ENCODE results near the gene KRTAP10-4. TPM values are rescaled to one million over a fixed set of nuclear protein-coding genes. Genes with fewer than 3 reads are reported as not detected.

KRTAP10-4 gene
- total RNA-seq (ENCODE audit: low replicate concordance): not detected in 2 replicates

GRCh38 chr21:44573630-44574456 is at the start of gene KRTAP10-4:
Gene KRTAP10-4, plus strand, starts transcription at chr21:44573729. Its CDS starts 30 bp downstream, at chr21:44573759.

DNA sequence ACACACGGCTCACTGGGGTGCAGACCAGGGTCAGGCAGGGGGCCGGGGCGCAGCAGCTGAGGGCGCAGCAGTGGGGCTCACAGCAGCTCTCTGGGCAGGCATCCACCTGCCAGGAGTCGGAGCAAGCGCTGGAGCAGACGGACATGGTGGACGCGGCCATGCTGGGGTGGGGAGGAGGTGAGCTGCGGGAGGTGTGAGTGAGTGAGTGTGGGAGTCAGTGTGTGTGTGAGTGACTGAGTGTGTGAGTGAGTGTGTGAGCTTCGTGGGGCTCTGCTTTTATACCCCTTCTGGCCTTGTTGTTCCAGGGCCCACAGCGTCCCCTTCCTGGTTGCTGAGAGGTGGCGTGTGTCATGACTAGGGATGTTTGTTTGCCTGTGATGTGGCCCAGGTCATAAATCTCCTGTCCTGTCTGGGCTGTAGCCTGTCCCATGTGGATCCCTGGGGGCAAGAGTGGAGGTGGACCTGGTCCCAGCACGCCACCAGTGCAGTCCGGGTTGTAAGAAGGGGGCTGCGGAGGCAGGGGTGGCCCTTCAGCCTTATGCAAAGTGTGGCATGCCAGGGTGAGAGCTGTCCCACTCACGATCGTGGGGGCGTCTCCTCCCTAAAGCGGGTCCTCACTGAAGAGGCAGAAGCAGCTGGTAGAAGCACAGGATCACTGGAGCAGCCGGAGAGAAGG is 33.4 kb upstream of the KRTAP10-4 start, which contains the start of gene KRTAP10-1:
KRTAP10-1 (minus strand) TSS at position 205 of the 676 bp plus-strand sequence; CDS start at position 160, 45 bp downstream.

GRCh38 chr21:44551340-44551961 is 22.1 kb upstream of the KRTAP10-4 start, which contains the start of gene KRTAP10-2:
Gene KRTAP10-2, minus strand, starts transcription at chr21:44551505. Its CDS starts 47 bp downstream, at chr21:44551458.

DNA sequence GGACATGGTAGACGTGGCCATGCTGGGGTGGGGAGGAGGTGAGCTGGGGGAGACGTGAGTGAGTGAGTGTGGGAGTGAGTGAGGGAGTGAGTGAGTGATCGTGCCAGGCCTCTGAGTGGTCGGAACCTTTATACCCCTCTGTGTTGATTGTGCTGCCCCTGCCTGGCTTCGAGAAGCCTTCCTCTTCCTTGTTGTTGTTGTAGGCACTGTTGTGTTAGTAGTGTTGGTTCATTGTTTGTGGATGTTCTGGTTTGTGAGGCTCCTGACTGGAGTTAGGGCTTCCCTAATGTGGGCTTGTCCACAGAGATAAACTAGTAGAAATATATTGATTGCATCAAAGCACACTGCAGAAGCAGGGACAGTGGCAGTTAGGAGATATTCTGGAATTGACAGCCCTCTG is 14.8 kb upstream of the KRTAP10-4 start, which contains the start of gene KRTAP10-3:
KRTAP10-3 (minus strand) TSS at position 101 of the 400 bp plus-strand sequence; CDS start at position 21, 80 bp downstream.

DNA sequence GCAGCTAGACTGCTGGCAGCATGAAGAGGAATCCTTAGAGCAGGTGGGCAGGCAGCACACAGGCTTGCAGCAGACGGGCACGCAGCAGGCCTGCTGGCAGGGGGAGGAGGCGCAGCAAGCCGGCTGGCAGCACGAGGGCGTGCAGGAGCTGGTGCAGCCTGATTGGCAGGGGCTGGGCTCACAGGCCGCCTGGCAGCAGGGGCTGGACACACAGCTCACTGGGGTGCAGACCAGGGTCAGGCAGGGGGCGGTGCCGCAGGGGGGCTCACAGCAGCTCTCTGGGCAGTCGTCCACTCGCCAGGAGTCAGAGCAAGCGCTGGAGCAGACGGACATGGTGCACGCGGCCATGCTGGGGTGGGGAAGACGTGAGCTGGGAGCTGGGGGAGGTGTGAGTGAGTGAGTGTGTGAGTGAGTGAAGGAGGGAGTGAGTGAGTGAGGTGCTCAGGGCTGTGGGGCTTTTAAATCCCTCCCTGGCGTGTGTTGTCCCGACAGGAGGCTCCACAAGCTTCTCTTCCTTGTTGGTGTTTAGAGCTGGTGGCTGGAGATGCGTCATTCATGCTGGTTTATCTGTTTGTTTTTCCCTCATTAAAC is 6.8 kb downstream of the KRTAP10-4 start, which contains the start of gene KRTAP10-5:
KRTAP10-5 (minus strand) TSS at position 374 of the 591 bp plus-strand sequence; CDS start at position 348, 26 bp downstream.

DNA sequence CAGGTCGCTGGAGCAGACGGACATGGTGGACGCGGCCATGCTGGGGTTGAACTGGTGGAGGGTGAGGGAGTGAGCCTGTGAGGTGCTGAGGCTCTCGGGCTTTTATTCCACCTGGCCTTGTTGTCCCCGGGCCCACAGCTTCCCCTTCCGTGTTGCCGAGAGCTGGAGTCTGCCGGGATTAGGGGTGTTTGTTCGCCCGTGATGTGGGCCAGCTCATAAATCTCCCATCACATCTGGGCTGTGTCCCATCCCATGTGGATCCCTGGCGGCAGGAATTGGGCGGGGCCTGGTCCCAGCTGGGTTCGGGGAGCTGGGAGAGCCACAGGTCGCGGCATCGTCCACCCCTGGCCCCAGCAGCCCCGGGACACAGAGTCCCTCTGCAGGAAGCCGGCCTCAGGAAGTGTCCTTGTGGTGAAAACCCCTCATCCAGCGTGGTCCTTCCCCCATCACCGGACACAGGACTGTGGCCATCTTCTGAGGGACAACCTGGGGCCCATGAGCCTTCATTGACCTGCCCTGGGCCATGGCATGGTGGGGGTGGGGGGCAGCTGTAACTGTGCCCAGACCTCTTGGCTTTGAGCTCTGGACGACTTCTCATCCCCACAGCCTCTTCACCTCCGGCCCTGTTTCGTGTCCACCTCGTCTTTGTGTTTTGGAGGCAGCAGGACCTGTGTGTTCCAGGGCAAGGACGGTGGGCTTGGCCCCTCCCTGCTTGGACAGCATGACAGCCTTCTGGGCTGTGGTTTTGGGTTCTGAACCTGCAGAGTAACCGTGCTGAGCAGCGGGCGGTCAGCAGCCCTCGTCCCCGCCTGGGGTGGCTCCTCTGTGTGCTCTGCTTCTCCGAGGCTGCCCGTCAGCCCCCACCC is 19.1 kb downstream of the KRTAP10-4 start, which contains the start of gene KRTAP10-6:
KRTAP10-6 (minus strand) TSS at position 60 of the 866 bp plus-strand sequence; CDS start at position 39, 21 bp downstream.

GRCh38 chr21:44600118-44600978 is 26.8 kb downstream of the KRTAP10-4 start, which contains the start of gene KRTAP10-7:
Gene KRTAP10-7, plus strand, starts transcription at chr21:44600597. Its CDS starts 25 bp downstream, at chr21:44600622.

DNA sequence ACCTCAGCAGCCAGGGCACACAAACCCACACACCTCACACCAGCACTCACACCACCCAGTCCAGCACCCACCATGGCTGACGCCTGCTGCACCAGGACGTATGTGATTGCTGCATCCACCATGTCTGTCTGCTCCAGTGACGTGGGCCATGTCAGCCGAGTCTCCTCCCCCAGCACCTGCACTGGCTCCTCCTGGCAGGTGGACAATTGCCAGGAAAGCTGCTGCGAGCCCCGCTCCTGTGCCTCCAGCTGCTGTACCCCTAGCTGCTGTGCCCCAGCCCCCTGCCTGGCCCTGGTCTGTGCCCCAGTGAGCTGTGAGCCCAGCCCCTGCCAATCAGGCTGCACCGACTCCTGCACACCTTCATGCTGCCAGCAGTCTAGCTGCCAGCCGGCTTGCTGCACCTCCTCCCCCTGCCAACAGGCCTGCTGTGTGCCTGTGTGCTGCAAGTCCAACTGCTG is 38.5 kb downstream of the KRTAP10-4 start, which contains the start of gene KRTAP10-8:
KRTAP10-8 (plus strand) TSS at position 51 of the 458 bp plus-strand sequence; CDS start at position 73, 22 bp downstream.

Other genes starting within 250 kb of the KRTAP10-4 start
- gene CFAP410, start 234.3 kb upstream of the KRTAP10-4 start, total RNA-seq (ENCODE audit: low replicate concordance): 10.1 and 14.4 TPM in 2 replicates
- under 0.01 TPM in 1 of 2 replicates, not detected in the other for gene TRPM2, start 220.1 kb upstream of the KRTAP10-4 start, total RNA-seq (ENCODE audit: low replicate concordance)
- 0.12 and 0.38 TPM in 2 replicates for gene LRRC3, start 118.2 kb upstream of the KRTAP10-4 start, total RNA-seq (ENCODE audit: low replicate concordance)
- gene KRTAP10-1, start 33.5 kb upstream of the KRTAP10-4 start, total RNA-seq (ENCODE audit: low replicate concordance): not detected in 2 replicates
- gene KRTAP10-2, start 22.2 kb upstream of the KRTAP10-4 start, total RNA-seq (ENCODE audit: low replicate concordance): not detected in 2 replicates
- not detected in 2 replicates for gene KRTAP10-3, start 14.9 kb upstream of the KRTAP10-4 start, total RNA-seq (ENCODE audit: low replicate concordance)
- gene KRTAP10-5, start 6.9 kb downstream of the KRTAP10-4 start, total RNA-seq (ENCODE audit: low replicate concordance): not detected in 2 replicates
- gene KRTAP10-6, start 18.8 kb downstream of the KRTAP10-4 start, total RNA-seq (ENCODE audit: low replicate concordance): not detected in 2 replicates
- not detected in 2 replicates for gene KRTAP10-7, start 26.9 kb downstream of the KRTAP10-4 start, total RNA-seq (ENCODE audit: low replicate concordance)
- gene KRTAP10-8, start 38.4 kb downstream of the KRTAP10-4 start, total RNA-seq (ENCODE audit: low replicate concordance): not detected in 2 replicates
- gene KRTAP10-9, start 53.4 kb downstream of the KRTAP10-4 start, total RNA-seq (ENCODE audit: low replicate concordance): not detected in 2 replicates
- not detected in 2 replicates for gene KRTAP10-10, start 63.6 kb downstream of the KRTAP10-4 start, total RNA-seq (ENCODE audit: low replicate concordance)
- gene KRTAP10-11, start 72.7 kb downstream of the KRTAP10-4 start, total RNA-seq (ENCODE audit: low replicate concordance): not detected in 2 replicates
- gene KRTAP12-4, start 80.9 kb downstream of the KRTAP10-4 start, total RNA-seq (ENCODE audit: low replicate concordance): not detected in 2 replicates
- gene KRTAP12-3, start 84.2 kb downstream of the KRTAP10-4 start, total RNA-seq (ENCODE audit: low replicate concordance): not detected in 2 replicates
- not detected in 2 replicates for gene KRTAP12-2, start 93.2 kb downstream of the KRTAP10-4 start, total RNA-seq (ENCODE audit: low replicate concordance)
- gene KRTAP12-1, start 108.4 kb downstream of the KRTAP10-4 start, total RNA-seq (ENCODE audit: low replicate concordance): not detected in 2 replicates
- gene KRTAP10-12, start 123.4 kb downstream of the KRTAP10-4 start, total RNA-seq (ENCODE audit: low replicate concordance): not detected in 2 replicates
- not detected in 2 replicates for gene TSPEAR, start 137.8 kb downstream of the KRTAP10-4 start, total RNA-seq (ENCODE audit: low replicate concordance)
- 61.3 and 64.7 TPM in 2 replicates for gene UBE2G2, start 228.1 kb downstream of the KRTAP10-4 start, total RNA-seq (ENCODE audit: low replicate concordance)
- 78.1 and 123 TPM in 2 replicates for gene SUMO3, start 244.3 kb downstream of the KRTAP10-4 start, total RNA-seq (ENCODE audit: low replicate concordance)

Data from smooth muscle cell of the coronary artery (primary cell).